ENCODE measurements around the gene MIA3. TPM values are rescaled to one million over a fixed set of nuclear protein-coding genes. Genes with fewer than 3 reads are reported as not detected.

Gene MIA3
- total and polyA plus RNA-seq, 2 experiments from 2014 or later = 32.7 to 40.0 TPM

DNA sequence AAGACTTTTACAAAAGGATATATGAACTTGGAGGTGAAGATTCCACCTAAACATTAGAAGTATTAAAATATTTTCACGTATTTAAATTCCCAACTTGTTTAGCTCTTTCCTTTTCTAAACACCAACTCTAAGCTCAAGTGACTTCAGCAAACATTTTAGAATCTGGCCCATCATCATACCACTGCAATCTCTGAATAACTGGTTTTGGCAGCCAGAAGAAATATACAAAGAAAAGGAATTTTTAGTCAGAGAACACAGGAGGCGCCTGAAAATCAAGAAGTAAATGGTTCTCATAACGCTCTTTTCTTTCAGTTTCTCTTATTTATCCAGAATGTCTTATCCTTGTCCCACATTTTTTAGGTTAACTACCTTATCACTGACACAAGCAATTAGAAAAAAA is 38.6 kb upstream of the MIA3 start (continued):
- TF ChIP-seq CTCF (conservative IDR thresholded peaks at IDR 0.05; ENCODE audit: low read depth in 2 of 2) (no peak), REST (IDR thresholded peaks at IDR 0.05; ENCODE audit: unreplicated experiment) (no peak), CREB1 (CRISPR knock-in tag; IDR thresholded peaks at IDR 0.05; ENCODE audit: low read depth) (no peak), EZH2 (IDR thresholded peaks at IDR 0.05; ENCODE audit: low read depth, unreplicated experiment) (no peak), ZNF331 (CRISPR knock-in tag; IDR thresholded peaks at IDR 0.05; ENCODE audit: low read depth) (no peak), EZH2phosphoT487 (IDR thresholded peaks at IDR 0.05; ENCODE audit: unreplicated experiment) (no peak), ZNF114 (CRISPR knock-in tag; IDR thresholded peaks at IDR 0.05) (no peak)

GRCh38 chr1:222582099-222582774 is 35.7 kb upstream of the MIA3 start:
- Histone ChIP-seq H3K27ac (ENCODE audit: low read depth) (no peak overlapping the region), H2AFZ (no peak overlapping the region), H3K36me3 (ENCODE audit: insufficient read depth) (peaks cover 27% of the 10 kb centered on the region), H3K4me2 (no peak overlapping the region), H3F3A (replicated peaks; ENCODE audit: low read depth) (no peaks in the 10 kb centered on the region), H4K20me1 (replicated peaks; ENCODE audit: insufficient read depth) (peaks cover 21% of the 10 kb centered on the region), H3K4me3 (no peak overlapping the region), H3K27me3 (ENCODE audit: insufficient read depth) (no peaks in the 10 kb centered on the region), H3K4me1 (ENCODE audit: insufficient read depth) (no peaks in the 10 kb centered on the region), H3K9me2 (ENCODE audit: insufficient read depth) (no peaks in the 10 kb centered on the region), H3K79me2 (replicated peaks; ENCODE audit: insufficient read depth) (peaks cover 64% of the 10 kb centered on the region)
- H3K4me3 Mint-ChIP-seq = no peak overlapping the region
- H3K9me3 Mint-ChIP-seq = no peaks in the 10 kb centered on the region
- no peaks in the 10 kb centered on the region for H3K27me3 Mint-ChIP-seq (ENCODE audit: insufficient read depth, low read depth, poor library complexity)
- H3K36me3 Mint-ChIP-seq (ENCODE audit: low read depth) = peaks cover 35% of the 10 kb centered on the region
- H3K27ac Mint-ChIP-seq = no peak overlapping the region
- DNase-seq (ENCODE audit: low spot score) (no peak), ATAC-seq (no peak)
- no peaks in the 10 kb centered on the region for H3K4me1 Mint-ChIP-seq
- no peak for TF ChIP-seq REST (IDR thresholded peaks at IDR 0.05; ENCODE audit: unreplicated experiment)
- no peak for TF ChIP-seq STAT1 (IDR thresholded peaks at IDR 0.05; ENCODE audit: unreplicated experiment)
- no peak for TF ChIP-seq EZH2 (IDR thresholded peaks at IDR 0.05; ENCODE audit: low read depth, unreplicated experiment)
- TF ChIP-seq POLR2AphosphoS5 (IDR thresholded peaks at IDR 0.05; ENCODE audit: low read depth) = no peak
- TF ChIP-seq ZNF331 (CRISPR knock-in tag; IDR thresholded peaks at IDR 0.05; ENCODE audit: low read depth) = no peak
